HG02571 (cell line): Measurements from ENCODE around the gene CYB5B.
"Not testable (repeated sequence)": the region's sequence is repeated elsewhere in the genome, so short reads cannot be mapped to it uniquely, and the experiment has no call there.

Source experiments
- ATAC-seq: cut with Tn5 transposase; IDR thresholded peaks from one replicate; pipeline ENCODE4 v1.9.1; 2021; ENCODE audit warnings: mild to moderate bottlenecking, moderate library complexity; ENCODE audit not compliant: unreplicated experiment

CYB5B gene

DNA sequence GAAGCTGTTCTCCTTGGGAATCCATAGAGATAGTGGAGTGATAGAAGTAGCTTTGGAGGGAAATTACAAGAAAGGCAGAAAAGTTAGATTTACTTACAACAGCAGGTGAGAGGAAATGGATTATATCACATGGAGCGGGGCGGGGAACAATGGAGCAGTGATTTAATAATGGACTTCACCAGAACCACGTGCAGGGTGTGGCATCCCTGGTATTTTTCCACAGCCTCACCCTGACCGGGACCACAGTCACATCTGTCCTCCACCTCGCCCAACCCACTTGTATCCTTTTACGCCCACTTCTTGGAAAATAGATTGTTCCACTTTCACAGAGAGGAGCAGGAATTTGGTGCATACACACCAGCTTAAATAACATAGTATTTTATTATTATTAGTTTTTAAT lies 15.9 kb upstream of the CYB5B start:
- no peak for ATAC-seq

DNA sequence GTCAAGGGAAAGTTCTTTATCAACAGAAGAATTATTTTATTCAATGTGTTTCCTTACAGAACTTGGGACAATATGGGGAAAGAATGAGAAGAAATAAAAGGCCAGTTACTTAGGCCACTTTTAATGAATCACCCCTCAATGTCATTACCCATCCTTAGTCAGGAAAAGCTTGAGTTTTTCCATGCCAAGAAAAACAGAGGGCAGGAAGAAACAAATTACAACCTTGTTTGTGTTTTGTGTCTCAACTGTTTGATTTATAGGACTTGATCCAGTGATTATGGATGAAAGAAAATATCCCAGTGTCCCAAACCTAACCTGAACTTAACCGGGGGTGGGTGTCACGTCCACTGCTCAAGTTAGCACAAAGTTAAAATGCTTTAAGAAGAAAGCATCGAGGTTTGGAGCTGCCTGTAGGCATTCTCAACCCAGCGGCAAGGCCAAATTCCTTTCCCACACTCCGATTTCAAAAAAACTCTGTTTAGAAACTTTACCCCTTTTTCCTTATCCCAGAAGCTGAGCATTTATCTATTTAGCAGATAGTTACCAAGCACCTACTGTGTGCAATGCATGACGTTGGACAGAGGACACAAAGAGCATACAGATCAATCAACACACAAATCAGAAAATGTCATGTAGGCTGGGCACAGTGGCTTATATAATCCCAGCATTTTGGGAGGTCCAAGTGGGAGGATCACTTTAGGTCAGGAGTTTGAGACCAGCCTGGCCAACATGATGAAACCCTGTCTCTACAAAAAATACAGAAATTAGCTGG lies 14.0 kb upstream of the CYB5B start:
- no peak for ATAC-seq

DNA sequence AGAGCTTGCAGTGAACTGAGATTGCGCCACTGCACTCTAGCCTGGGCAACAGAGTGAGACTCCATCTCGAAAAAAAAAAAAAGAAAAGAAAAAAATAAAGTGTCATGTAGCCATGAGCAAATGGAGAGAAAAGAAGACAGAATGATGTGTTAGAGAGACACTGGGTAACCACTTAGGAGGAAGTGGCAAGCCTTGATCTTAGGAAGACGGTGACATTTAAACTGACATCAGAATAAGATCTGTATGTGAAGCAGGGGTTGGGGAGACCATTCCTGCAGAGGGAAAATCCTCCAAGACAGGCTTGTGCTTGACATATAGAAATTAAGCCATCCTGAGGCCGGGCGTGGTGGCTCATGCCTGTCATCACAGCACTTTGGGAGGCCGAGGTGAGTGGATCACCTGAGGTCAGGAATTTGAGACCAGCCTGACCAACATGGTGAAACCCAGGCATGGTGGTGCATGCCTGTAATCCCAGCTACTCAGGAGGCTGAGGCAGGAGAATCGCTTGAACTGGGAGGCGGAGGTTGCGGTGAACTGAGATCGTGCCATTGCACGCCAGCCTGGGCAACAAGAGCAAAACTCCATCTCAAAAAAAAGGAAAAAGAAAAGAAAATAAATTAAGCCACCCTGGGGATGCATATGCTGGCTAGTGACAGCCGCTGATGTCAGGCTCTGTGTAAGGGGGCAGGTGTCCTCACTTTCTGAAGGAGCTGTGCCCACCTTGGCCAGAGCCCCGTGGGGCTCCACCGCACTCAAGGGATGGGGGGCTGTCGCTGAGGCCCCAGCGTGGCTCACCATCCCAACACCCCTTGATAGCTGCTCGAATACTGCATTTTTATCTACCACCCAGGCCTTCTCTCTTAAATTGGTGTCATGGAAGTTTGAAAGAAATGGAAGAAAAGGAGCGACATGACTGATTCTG lies 13.1 kb upstream of the CYB5B start:
- ATAC-seq = no peak

DNA sequence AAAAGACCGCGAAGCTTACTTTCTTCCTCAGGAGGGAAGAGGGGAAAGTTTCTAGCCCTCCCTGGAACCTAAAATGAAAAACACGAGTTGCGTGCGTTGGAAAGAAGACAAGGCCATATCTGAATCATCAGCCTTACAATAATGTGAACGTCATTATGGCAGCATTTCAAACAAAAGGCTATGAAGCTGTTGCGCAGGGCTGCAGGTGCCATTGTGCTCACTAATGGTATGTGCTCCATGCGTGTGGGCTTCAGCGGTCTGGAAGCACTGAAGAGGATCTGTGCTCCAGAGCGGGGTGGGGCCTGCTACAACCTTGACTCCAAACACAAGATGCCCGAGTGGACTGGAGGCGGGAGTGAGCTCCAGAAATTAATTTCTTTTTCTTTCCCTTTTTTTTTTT lies 12.1 kb upstream of the CYB5B start:
- no peak for ATAC-seq

DNA sequence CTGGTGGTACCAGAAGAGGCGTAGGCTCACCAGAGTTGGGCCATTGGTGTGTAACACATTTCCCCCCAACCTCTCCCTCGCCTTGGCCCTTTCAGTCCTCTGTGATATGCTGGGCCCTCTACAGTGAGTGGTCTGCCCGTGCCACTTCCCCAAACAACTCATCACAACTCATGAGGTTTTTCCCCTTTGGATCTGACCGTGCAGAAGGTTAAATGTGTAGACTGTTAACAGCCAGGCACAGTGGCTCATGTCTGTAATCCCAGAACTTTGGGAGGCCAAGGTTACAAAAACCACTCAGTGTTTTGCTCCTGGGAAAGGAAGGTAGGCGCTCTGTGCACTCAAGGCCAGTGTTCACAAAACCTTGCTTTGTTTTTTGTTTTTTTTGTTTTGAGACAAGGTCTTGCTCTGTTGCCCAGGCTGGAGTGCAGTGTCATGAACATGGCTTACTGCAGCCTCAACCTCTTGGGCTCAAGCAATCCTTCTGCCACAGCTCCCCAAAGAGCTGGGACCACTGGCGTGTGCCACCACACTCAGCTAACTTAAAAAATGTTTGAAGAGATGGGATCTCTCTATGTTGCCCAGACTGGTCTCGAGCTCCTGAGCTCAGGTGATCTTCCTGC lies 11.3 kb upstream of the CYB5B start:
- no peak for ATAC-seq

DNA sequence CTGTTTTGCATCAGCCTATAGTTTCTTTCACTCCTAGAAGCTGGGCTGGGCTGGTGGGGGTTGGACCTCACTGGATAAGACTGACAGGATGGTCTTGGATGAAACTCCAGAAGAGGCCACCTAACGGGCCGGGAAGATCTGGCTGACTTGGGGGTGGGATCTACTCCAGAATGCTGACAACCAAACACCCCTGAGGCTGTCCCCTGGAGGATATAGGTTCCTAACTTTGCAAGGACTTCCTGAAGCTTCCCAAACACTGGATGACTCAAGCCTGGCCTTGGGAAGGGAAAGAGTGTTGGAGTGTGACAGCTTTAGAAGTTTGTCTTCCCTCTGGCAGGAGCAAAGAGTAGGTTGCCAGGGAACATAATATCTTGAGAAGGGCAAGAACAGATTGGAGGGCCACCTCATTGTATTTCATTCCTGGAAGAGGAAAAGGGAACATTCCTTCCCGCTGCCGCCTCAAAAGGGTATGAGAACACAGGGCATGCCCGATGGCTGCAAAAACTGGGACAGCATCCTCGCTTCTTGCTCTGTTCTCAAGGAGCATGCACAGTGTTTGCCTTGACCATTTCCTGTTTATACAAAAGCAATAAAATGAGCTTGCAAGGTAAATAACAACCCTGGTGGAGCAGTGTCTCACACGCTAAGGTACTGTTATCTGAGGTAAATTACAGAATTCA lies 6.8 kb upstream of the CYB5B start:
- ATAC-seq = no peak

DNA sequence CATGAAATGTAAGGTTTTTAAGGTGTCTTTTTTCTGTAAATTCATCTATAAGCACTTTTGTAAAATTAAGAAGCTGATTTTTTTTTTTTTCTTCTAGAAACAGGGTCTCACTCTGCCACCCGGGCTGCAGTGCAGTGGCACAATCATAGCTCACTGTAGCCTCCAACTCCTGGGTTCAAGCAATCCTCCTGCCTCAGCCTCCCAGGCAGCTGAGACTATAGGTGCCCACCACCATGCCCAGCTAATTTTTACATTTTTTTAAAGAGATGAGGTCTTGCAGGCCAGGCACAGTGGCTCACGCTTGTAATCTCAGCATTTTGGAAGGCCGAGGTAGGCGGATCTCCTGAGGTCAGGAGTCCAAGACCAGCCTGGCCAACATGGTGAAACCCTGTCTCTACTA lies 4.5 kb upstream of the CYB5B start:
- ATAC-seq = no peak

DNA sequence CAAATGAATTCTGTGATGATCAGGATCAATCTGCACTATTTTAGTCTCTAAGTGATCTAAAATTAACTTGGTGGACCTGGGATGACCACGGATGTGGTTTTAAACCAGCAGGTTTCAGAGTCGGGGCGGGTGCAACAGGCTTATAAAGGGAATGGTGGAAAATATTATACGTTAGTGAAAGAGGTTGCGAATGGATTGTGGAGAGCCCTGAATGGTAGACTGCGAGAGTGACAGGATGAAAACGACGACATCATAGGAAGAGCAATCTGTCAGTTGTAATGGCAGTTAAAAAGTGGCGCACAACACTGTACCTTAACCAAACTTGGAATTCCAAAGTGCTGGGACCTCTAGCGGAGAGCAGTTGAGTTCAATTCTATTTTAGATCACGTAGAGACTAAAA lies 1.2 kb upstream of the CYB5B start:
- ATAC-seq = no peak

DNA sequence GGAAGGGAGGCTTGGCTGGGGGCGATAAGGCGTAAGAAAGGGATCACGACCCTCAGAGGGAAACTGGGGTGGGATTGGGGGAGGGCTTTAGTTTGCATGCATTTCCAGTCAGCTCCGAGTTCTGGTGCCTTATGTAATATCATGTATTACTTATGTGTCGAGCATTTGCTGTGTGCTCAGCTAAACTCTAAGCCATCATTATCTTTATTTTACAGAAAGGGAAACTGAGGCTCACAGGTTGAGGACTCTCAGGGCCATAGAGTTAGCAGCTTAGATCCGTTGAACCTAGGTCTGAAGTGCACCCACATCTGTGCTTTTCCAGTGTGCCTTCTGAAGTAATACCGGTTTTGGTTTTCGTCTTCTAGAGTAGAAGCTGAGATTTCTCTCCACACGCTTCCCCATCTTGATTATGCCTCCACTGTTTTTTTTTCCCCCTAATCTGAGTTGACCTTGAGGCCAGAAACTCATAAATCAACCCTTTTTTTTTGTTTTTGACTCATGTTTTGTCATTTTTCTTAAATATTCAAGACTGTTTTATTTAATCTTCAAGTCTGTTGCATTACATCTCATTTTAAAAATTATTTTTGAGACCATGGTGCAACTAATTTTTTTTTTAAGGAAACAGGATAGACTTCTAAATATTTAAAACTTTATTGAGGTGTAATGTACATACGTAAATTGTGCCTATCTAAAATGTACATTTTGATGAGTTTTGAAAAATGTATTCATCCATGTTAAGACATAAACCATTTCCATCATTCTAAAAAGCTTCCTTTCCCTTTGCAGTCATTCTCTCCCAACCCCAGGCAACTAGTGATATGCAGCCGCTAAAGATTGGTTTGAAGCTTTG lies 741 bp downstream of the CYB5B start:
- ATAC-seq = no peak

DNA sequence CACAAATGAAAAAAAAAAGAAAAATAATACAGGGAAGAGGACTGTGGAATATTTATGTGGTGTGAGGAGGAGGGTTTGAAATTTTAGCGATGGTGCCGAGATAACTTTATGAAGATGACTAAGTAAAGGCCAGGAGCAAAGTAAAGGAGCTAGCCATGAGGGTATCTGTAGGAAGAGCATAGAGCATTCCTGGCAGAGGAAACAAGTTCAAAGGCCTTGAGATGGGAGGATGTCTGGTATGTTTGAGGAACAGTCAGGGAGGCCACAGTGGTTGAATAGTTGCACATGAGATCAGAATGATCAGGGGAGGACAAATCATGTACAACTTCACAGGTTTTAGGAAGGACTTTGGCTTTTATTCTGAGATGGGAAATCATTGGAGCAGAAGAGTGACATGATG lies 4.2 kb downstream of the CYB5B start:
- no peak for ATAC-seq

DNA sequence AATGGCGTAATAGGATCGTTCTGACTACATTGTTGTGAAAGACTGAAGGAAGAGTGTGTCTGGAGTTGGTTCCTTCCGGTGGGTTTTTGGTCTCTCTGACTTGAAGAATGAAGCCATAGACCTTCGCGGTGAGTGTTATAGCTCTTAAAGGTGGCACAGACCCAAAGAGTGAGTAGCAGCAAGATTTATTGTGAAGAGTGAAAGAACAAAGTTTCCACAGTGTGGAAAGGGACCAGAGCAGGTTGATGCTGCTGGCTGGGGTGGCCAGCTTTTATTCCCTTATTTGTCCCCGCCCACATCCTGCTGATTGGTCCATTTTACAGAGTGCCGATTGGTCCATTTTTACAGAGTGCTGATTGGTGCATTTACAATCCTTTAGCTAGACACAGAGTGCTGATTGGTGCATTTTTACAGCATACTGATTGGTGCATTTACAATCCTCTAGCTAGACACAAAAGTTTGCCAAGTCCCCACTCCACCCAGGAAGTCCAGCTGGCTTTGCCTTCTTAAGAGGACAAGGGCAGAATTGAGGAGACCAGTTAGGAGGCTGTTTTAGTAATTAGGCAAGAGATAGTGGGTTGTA lies 4.7 kb downstream of the CYB5B start:
- ATAC-seq = not testable (repeated sequence)

DNA sequence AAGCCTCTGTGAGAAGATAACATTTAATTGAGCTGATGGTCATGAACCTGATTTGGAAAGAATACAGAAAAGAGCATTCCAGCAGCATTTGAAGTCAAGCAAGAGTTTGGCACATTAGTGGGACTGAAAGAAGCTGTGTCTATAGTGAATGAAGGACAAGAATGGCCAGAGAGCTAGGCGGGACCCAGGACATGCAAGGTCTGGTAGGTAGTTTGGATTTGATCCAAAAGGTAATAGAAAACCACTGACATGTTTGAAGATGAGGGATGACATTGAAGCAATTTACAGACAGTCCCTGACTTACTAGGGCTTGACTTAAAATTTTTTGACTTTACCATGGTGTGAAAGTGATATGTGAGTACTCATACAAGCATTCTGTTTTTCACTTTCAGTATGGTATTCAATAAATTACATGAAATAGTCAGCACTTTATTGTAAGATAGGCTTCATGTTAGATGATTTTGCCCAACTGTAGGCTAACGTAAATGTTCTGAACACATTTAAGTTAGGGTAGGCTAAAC lies 7.6 kb downstream of the CYB5B start:
- ATAC-seq = no peak

DNA sequence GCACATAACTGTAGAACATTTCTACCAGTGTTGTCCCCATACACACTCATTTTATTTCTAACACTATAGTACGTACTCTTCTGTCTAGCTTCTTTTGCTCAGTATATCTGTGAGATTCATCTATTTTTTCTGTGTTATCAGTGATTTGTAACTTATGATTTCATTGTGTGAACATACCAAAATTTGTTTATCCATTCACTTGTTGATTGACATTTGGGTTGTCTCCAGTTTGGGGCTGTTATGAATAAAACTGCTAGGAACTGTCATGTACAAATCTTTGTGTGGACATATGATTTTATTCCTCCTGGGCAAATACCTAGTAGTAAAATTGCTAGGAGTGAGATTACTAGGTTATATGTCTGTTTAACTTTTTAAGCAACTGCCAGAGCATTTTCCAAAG lies 9.6 kb downstream of the CYB5B start:
- ATAC-seq = no peak

DNA sequence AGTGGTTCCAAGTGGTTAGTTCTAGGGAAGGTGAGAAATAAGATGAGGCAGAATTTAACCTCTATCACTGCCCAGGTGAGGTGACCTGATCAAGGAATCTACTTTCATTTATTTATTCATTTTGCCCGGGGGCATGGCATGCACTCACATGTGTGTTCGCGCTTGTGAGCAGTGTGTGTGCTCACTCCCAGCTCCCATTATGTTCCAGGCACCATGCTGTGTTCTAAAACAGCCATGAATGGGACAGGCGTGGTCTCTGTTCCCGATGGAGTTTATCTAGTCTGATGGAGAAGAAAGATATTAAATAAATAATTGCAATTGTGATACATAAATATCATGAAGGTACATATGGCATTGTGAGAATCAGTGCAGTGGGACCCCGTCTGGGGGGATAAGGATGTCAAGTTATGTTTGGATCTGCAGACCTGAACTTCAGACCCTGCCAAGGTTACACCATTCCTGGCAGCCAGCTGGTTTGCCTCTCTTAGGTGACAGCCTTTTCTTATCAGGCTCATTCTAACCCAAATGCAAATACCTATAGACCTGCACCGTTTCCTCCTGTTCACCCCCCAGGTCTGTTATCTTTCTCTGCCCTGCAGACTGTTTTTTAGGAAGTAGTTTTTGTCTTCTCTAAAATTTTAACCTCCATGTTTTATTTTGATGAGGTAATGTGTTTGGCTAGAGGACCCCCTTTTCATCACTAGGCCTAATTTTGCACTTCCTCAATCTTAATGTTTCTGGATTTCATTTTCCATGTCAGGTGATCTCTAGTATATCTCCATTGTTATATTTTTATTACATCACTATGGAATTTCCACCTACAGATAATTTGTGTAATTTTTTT lies 11.8 kb downstream of the CYB5B start:
- ATAC-seq = no peak

DNA sequence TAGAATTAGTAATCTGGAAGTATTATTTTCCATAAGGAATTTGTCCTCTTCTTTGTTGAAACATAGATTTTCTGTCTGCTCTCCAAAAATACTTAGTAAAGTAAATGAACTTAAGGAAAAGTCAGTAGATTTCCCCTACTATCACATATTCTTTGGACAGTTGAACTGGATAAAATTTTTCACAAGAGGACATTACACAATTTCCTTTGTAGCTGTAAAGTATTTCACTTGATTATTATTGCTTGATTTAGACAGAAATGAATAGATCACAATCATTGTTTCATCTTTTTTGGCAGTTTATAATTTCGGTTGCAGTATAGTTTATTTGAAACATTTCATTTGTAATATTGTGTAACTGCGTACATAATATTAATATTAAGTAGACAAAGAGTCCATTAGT lies 12.5 kb downstream of the CYB5B start:
- ATAC-seq = no peak

DNA sequence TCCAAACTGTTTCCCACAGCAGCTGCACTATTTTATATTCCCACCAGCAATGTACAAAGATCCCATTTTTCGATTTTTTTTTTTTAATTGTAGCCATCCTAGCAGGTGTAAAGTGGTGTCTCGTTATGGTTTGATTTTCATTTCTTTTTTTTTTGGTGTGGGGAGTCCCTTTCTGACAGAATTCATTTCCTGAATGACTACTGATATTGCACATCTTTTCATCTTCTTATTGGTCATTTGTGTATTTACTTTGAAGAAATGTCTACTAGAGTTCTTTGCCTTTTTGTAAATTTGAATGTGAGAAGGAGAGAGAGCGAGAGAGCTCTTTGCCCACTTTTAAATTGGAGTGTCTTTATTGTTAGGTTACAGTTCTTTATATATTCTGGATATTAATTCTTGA lies 14.0 kb downstream of the CYB5B start:
- no peak for ATAC-seq

DNA sequence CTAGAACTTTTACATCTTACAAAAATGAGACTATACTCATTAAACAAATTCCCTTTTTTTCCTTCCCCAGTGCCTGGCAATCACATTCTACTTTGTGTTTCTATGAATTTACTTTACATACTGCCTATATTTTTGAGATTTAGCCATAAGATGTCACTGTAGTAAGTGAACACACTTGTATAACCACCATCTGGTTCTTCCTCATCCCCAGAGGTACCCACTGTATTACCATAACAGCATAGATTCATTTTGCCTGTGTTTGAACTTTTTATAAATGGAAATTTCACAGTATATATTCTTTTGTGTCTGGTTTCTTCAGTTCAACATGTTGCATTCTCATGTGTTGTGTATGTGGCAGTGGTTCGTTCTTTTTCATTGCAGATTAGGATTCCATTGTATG lies 15.8 kb downstream of the CYB5B start:
- no peak for ATAC-seq

DNA sequence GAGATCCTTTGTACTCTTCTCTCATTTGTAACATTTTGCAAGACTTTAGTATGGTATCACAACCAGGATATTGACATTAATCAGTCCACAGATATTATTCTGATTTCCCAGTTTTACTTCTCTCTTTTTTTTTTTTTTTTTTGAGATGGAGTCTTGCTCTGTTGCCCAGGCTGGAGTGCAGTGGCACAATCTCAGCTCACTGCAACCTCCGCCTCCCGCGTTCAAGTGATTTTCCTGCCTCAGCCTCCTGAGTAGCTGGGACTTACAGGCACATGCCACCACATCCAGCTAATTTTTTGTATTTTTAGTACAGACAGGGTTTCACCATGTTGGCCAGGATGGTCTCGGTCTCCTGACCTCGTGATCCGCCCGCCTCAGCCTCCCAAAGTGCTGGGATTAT lies 16.6 kb downstream of the CYB5B start:
- ATAC-seq = not testable (repeated sequence)
